Measurements from ENCODE around the gene CSNK2A2.

Gene CSNK2A2

GRCh38 chr16:58198022-58198683 lies at the start of gene CSNK2A2:
CSNK2A2 (minus strand) TSS chr16:58198106; CDS start chr16:58197736, 370 bp downstream.
- DNase-seq, result peak; percentile 23 to 24

- no peak for DNase-seq
Measured at GRCh38 chr16:58243528-58244004, 45.7 kb upstream of the CSNK2A2 start.

- no peak for DNase-seq
Measured at GRCh38 chr16:58236831-58237230, 38.9 kb upstream of the CSNK2A2 start.

- DNase-seq, result peak in 1 of 2 experiments; percentile 23
Measured at GRCh38 chr16:58236231-58236690, 38.4 kb upstream of the CSNK2A2 start.

- DNase-seq, result no peak
Measured at GRCh38 chr16:58235663-58236062, 37.8 kb upstream of the CSNK2A2 start.

GRCh38 chr16:58234831-58235595 lies 37.1 kb upstream of the CSNK2A2 start:
- DNase-seq, result no peak

GRCh38 chr16:58230259-58230658 lies 32.4 kb upstream of the CSNK2A2 start:
- DNase-seq, result no peak

- DNase-seq, result no peak
Measured at GRCh38 chr16:58226790-58227189, 28.9 kb upstream of the CSNK2A2 start.

- no peak for DNase-seq
Measured at GRCh38 chr16:58225965-58226602, 28.2 kb upstream of the CSNK2A2 start.

GRCh38 chr16:58222532-58223316 lies 24.8 kb upstream of the CSNK2A2 start:
- peak in 1 of 2 experiments; percentile 8 for DNase-seq

- DNase-seq, result no peak
Measured at GRCh38 chr16:58219432-58219831, 21.5 kb upstream of the CSNK2A2 start.

- DNase-seq, result no peak
Measured at GRCh38 chr16:58218786-58219185, 20.9 kb upstream of the CSNK2A2 start.

- DNase-seq, result no peak
Measured at GRCh38 chr16:58217311-58217925, 19.5 kb upstream of the CSNK2A2 start.

GRCh38 chr16:58212824-58213655 lies 15.1 kb upstream of the CSNK2A2 start:
- no peak for DNase-seq

- DNase-seq, result no peak
Measured at GRCh38 chr16:58211846-58212245, 13.9 kb upstream of the CSNK2A2 start.

- DNase-seq, result no peak
Measured at GRCh38 chr16:58211245-58211644, 13.3 kb upstream of the CSNK2A2 start.

- no peak for DNase-seq
Measured at GRCh38 chr16:58205276-58206036, 7.5 kb upstream of the CSNK2A2 start.

- DNase-seq, result no peak
Measured at GRCh38 chr16:58201163-58201562, 3.3 kb upstream of the CSNK2A2 start.

GRCh38 chr16:58200004-58200797 lies 2.3 kb upstream of the CSNK2A2 start:
- no peak for DNase-seq

All from SW 1271 (cell line).